Type B pancreatic cell (in vitro differentiated cells): ENCODE measurements around the gene PTH2R. TPM values are rescaled to one million over a fixed set of nuclear protein-coding genes. Genes with fewer than 3 reads are reported as not detected.
A peak's percentile ranks its signal among the peaks of the same experiment; 100 is the strongest.
"Not testable (repeated sequence)": the region's sequence is repeated elsewhere in the genome, so short reads cannot be mapped to it uniquely, and the experiment has no call there.

Experiments used
- DNase-seq: peaks from one replicate; pipeline ENCODE4 v3.0.0; 2021; ENCODE audit warnings: mixed read lengths; ENCODE audit not compliant: unreplicated experiment; ENCODE audit errors: extremely low spot score
- H3K27ac Mint-ChIP-seq: 2 replicates; pipeline ENCODE4 v1.8.0; 2021; ENCODE audit warnings: mild to moderate bottlenecking, mixed read lengths
- H3K27me3 Mint-ChIP-seq: 2 replicates; pipeline ENCODE4 v1.8.0; 2021; ENCODE audit warnings: mixed read lengths
- H3K36me3 Mint-ChIP-seq: 2 replicates; pipeline ENCODE4 v1.8.0; 2021; ENCODE audit warnings: mixed read lengths
- H3K4me1 Mint-ChIP-seq: one replicate; pipeline ENCODE4 v1.8.0; 2021; ENCODE audit warnings: mixed read lengths; ENCODE audit not compliant: unreplicated experiment
- H3K4me3 Mint-ChIP-seq: 2 replicates; pipeline ENCODE4 v1.8.0; 2021; ENCODE audit warnings: mild to moderate bottlenecking, mixed read lengths
- H3K9me3 Mint-ChIP-seq: 2 replicates; pipeline ENCODE4 v1.8.0; 2021; ENCODE audit warnings: mixed read lengths
- total RNA-seq: library from RNA; stranded (reverse); gene quantifications from 2 replicates; pipeline ENCODE4 v1.2.1, GENCODE V29; 2021; ENCODE audit warnings: low replicate concordance
- TF ChIP-seq, protein P1 (sequence below): fragments of 200-600 bp; sonication (generic); conservative IDR thresholded peaks from 2 replicates; pipeline ENCODE4 v1.5.0; 2021; ENCODE audit warnings: antibody characterized with exemption, mild to moderate bottlenecking

PTH2R gene
- total RNA-seq, 1 donor from 2014 or later = 0.87 TPM

DNA sequence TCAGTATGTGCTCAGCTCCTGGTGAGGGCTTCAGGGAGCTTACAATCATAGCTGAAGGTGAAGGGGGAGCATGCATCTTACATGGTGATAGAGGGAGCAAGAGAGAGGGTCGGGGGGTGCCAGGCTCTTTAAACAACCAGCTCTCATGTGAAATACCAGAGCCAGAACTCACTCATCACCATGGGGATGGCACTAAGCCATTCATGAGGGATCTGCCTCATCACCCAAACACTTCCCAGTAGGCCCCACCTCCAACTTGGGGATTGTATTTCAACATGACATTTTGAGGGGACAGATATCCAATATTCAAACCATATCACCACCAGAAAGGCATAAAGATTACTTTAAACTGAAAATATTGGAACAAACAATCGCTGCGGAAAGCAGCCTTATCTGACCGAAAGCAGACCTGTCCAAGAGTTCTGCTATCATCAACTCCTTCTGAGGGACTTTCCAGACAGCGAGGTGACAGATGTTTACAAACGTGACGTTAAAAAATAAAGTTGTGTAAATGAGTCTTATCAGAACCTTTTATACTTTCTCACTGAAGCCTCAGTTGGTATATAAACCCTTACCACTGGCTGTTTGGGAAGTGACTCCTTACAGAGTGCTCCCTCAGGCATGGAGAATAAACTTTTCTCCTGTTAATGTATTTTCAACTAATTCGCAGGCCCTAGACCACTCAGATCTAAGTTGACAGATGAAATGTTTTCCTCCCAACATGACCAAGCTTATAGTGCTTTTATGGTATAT, 35.5 kb upstream of the PTH2R start:
- no peaks in the 10 kb centered on the region for H3K36me3 Mint-ChIP-seq
- no peak overlapping the region for H3K27ac Mint-ChIP-seq
- no peaks in the 10 kb centered on the region for H3K9me3 Mint-ChIP-seq
- TF ChIP-seq, protein P1, sequence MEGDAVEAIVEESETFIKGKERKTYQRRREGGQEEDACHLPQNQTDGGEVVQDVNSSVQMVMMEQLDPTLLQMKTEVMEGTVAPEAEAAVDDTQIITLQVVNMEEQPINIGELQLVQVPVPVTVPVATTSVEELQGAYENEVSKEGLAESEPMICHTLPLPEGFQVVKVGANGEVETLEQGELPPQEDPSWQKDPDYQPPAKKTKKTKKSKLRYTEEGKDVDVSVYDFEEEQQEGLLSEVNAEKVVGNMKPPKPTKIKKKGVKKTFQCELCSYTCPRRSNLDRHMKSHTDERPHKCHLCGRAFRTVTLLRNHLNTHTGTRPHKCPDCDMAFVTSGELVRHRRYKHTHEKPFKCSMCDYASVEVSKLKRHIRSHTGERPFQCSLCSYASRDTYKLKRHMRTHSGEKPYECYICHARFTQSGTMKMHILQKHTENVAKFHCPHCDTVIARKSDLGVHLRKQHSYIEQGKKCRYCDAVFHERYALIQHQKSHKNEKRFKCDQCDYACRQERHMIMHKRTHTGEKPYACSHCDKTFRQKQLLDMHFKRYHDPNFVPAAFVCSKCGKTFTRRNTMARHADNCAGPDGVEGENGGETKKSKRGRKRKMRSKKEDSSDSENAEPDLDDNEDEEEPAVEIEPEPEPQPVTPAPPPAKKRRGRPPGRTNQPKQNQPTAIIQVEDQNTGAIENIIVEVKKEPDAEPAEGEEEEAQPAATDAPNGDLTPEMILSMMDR = no peak
- no peaks in the 10 kb centered on the region for H3K4me1 Mint-ChIP-seq
- no peak for DNase-seq
- H3K27me3 Mint-ChIP-seq = no peaks in the 10 kb centered on the region
- no peak overlapping the region for H3K4me3 Mint-ChIP-seq

- Mint-ChIP-seq H3K27ac (no peak overlapping the region), H3K9me3 (no peaks in the 10 kb centered on the region), H3K36me3 (no peaks in the 10 kb centered on the region), H3K4me1 (no peaks in the 10 kb centered on the region), H3K4me3 (no peak overlapping the region), H3K27me3 (no peaks in the 10 kb centered on the region)
- no peak for DNase-seq
- TF ChIP-seq, protein P1 = no peak
These were observed 35.0 kb upstream of the PTH2R start for GRCh38 chr2:208371634-208371935.

- H3K36me3 Mint-ChIP-seq = no peaks in the 10 kb centered on the region
- H3K27ac Mint-ChIP-seq = no peak overlapping the region
- H3K27me3 Mint-ChIP-seq = no peaks in the 10 kb centered on the region
- no peaks in the 10 kb centered on the region for H3K4me1 Mint-ChIP-seq
- TF ChIP-seq, protein P1 = peak; percentile 87
- no peak overlapping the region for H3K4me3 Mint-ChIP-seq
- no peak for DNase-seq
- no peaks in the 10 kb centered on the region for H3K9me3 Mint-ChIP-seq
These were observed 33.0 kb upstream of the PTH2R start for GRCh38 chr2:208373460-208374089.

- Mint-ChIP-seq H3K4me3 (no peak overlapping the region), H3K27ac (no peak overlapping the region)
- TF ChIP-seq, protein P1 = no peak
These were observed 31.0 kb upstream of the PTH2R start for GRCh38 chr2:208375491-208376068.

DNA sequence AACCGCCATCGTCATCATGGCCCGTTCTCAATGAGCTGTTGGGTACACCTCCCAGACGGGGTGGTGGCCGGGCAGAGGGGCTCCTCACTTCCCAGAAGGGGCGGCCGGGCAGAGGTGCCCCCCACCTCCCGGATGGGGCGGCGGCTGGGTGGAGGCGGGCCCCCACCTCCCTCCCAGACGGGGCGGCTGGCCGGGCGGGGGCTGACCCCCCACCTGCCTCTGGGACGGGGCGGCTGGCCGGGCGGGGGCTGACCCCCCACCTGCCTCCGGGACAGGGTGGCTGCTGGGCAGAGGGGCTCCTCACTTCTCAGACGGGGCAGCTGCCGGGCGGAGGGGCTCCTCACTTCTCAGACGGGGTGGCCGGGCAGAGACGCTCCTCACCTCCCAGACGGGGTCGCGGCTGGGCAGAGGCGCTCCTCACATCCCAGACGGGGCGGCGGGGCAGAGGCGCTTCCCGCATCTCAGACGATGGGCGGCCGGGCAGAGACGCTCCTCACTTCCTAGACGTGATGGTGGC, 29.2 kb upstream of the PTH2R start:
- not testable (repeated sequence) for H3K9me3 Mint-ChIP-seq, H3K27ac Mint-ChIP-seq, H3K4me1 Mint-ChIP-seq, H3K4me3 Mint-ChIP-seq, DNase-seq, H3K27me3 Mint-ChIP-seq, H3K36me3 Mint-ChIP-seq

More at GRCh38 chr2:208375491-208376068, 31.0 kb upstream of the PTH2R start:
- H3K4me1 Mint-ChIP-seq = no peaks in the 10 kb centered on the region
- no peaks in the 10 kb centered on the region for H3K9me3 Mint-ChIP-seq
- no peaks in the 10 kb centered on the region for H3K27me3 Mint-ChIP-seq
- no peak for DNase-seq
- H3K36me3 Mint-ChIP-seq = no peaks in the 10 kb centered on the region

- H3K27me3 Mint-ChIP-seq = peaks cover 7% of the 10 kb centered on the region
- TF ChIP-seq, protein P1 = no peak
- no peaks in the 10 kb centered on the region for H3K36me3 Mint-ChIP-seq
- H3K27ac Mint-ChIP-seq = no peak overlapping the region
- DNase-seq = no peak
- no peak overlapping the region for H3K4me3 Mint-ChIP-seq
- H3K9me3 Mint-ChIP-seq = no peaks in the 10 kb centered on the region
- no peaks in the 10 kb centered on the region for H3K4me1 Mint-ChIP-seq
These were observed 27.4 kb upstream of the PTH2R start for GRCh38 chr2:208379192-208379591.
